Common myeloid progenitor, CD34-positive (primary cell): ENCODE data around the gene TTC12.

Source experiments
- CTCF ChIA-PET: fragments of 350-600 bp; sonication (Branson Sonifier 250); formaldehyde crosslinking; loops from one replicate; lab custom pipeline; 2021; ENCODE audit warnings: antibody characterized with exemption; lab: Charles Lee
- POLR2A ChIA-PET: fragments of 350-600 bp; sonication (Branson Sonifier 250); formaldehyde crosslinking; loops from one replicate; lab custom pipeline; 2021; ENCODE audit warnings: antibody characterized with exemption; lab: Charles Lee
- DNase-seq, 3 donors: peaks; one replicate each; pipeline versions ENCODE4 v3.0.0 to v3.0.0-alpha.2; 2013
- H3K27ac ChIP-seq, 2 experiments: 1 replicate in 1 of 2; 2 replicates in 1 of 2; pipeline ENCODE4 v1.7.0; 2013; ENCODE audit warnings: inconsistent platforms in 2 of 2, low read length in 2 of 2, mild to moderate bottlenecking in 2 of 2, low read depth in 1 of 2, moderate library complexity in 1 of 2; ENCODE audit not compliant: severe bottlenecking in 2 of 2, insufficient read depth in 1 of 2, poor library complexity in 1 of 2
- H3K27me3 ChIP-seq, 5 experiments: replicated peaks in 2 of 5; 1 replicate in 3 of 5; 2 replicates in 2 of 5; pipeline versions ENCODE4 v1.6.1 to v1.7.0; 2013; ENCODE audit warnings: low read length in 4 of 5, mild to moderate bottlenecking in 2 of 5, moderate library complexity in 2 of 5, inconsistent platforms in 1 of 5; ENCODE audit not compliant: insufficient read depth in 5 of 5, control insufficient read depth in 4 of 5
- H3K36me3 ChIP-seq, 4 experiments: 1 replicate in 2 of 4; 2 replicates in 2 of 4; pipeline versions ENCODE4 v1.6.1 to v1.7.0; 2013; ENCODE audit warnings: low read length in 3 of 4, control low read depth in 1 of 4, mild to moderate bottlenecking in 1 of 4; ENCODE audit not compliant: control insufficient read depth in 4 of 4, insufficient read depth in 4 of 4
- H3K4me1 ChIP-seq, 4 experiments: 1 replicate in 3 of 4; 2 replicates in 1 of 4; pipeline versions ENCODE4 v1.6.1 to v1.7.1; 2013; ENCODE audit warnings: low read length in 3 of 4, mild to moderate bottlenecking in 3 of 4, control low read depth in 1 of 4, inconsistent platforms in 1 of 4, moderate library complexity in 1 of 4; ENCODE audit not compliant: control insufficient read depth in 4 of 4, insufficient read depth in 4 of 4; ENCODE audit errors: control extremely low read depth in 1 of 4
- H3K4me3 ChIP-seq, 7 experiments: 1 replicate in 4 of 7; 2 replicates in 3 of 7; pipeline versions ENCODE4 v1.5.1 to v1.7.0; 2013; ENCODE audit warnings: mild to moderate bottlenecking in 7 of 7, low read length in 6 of 7, moderate library complexity in 6 of 7, inconsistent platforms in 2 of 7, low read depth in 2 of 7, control low read depth in 1 of 7; ENCODE audit not compliant: insufficient read depth in 4 of 7, control insufficient read depth in 1 of 7; ENCODE audit errors: extremely low read depth in 1 of 7
- H3K9me3 ChIP-seq, 5 experiments: 1 replicate in 4 of 5; 2 replicates in 1 of 5; pipeline versions ENCODE4 v1.6.1 to v1.7.1; 2013; ENCODE audit warnings: low read length in 4 of 5, mild to moderate bottlenecking in 2 of 5, inconsistent platforms in 1 of 5, low read depth in 1 of 5, moderate library complexity in 1 of 5; ENCODE audit not compliant: control insufficient read depth in 4 of 5, insufficient read depth in 2 of 5; ENCODE audit errors: control extremely low read depth in 1 of 5
- WGBS: methylation state at CpG from one replicate; pipeline ENCODE4 v1.1.5; 2013; ENCODE audit not compliant: insufficient coverage; 5-methylcytosine and 5-hydroxymethylcytosine counted together

TTC12 gene

DNA sequence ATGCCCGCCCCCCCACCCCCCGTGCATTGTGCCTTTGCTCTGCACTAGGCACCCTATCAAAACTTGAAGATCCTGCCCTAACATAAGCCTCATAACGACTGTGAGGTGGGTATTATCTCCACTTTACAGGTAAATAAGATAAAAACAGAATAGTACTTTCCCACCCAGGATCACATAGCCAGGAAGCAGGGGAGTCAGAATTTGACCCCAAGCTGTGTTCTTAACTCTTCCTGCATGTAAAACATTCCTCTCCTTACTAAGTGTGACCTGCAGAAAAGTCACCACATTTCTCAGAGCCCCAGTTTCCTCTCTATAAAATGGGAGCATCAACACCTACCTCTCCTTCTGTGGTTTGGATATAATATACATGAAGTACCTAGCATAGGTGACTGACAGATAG lies 55.0 kb downstream of the TTC12 start:
- CTCF ChIA-PET, result no interaction called here
- no peak for DNase-seq
- Histone ChIP-seq H3K4me1 (no peaks in the 10 kb centered on the region), H3K27ac (no peak overlapping the region), H3K9me3 (no peaks in the 10 kb centered on the region), H3K4me3 (no peak overlapping the region), H3K36me3 (peaks cover 0 to 3% (median 0%) of the 10 kb centered on the region in 4 experiments), H3K27me3 (peaks cover 0 to 18% (median 3%) of the 10 kb centered on the region in 5 experiments)
- POLR2A ChIA-PET, result no interaction called here
- no CpG with 5 or more reads among the region's 3 CpGs for WGBS

DNA sequence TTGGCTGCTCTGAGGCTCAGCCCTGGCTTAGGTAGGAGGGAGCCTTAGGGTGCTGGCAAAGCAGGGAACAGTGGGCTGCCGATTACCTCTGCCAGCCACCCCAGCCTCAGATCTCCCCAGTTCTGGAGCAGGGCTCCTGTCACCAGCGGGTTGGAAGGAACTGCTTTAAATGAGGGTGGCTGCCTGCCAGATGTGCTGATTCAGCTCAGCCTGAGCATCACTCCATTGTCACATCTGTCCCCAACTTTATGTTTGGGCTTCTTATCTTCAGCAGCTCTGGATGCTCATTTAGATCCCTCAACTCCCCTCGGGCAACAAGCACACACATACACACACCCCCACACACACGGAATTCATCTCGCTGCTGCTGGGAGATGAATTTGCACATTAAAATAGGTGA lies 56.3 kb downstream of the TTC12 start:
- DNase-seq, result no peak
- no peak overlapping the region for H3K27ac ChIP-seq
- H3K4me3 ChIP-seq, result no peak overlapping the region
- H3K9me3 ChIP-seq, result no peaks in the 10 kb centered on the region
- H3K36me3 ChIP-seq, result no peaks in the 10 kb centered on the region
- peaks cover 0 to 7% (median 2%) of the 10 kb centered on the region in 5 experiments for H3K27me3 ChIP-seq
- CTCF ChIA-PET, result no interaction called here
- POLR2A ChIA-PET, result no interaction called here
- 58% methylated on average over 2 of the region's 5 CpGs for WGBS
- peaks cover 0 to 2% (median under 1%) of the 10 kb centered on the region in 4 experiments for H3K4me1 ChIP-seq

DNA sequence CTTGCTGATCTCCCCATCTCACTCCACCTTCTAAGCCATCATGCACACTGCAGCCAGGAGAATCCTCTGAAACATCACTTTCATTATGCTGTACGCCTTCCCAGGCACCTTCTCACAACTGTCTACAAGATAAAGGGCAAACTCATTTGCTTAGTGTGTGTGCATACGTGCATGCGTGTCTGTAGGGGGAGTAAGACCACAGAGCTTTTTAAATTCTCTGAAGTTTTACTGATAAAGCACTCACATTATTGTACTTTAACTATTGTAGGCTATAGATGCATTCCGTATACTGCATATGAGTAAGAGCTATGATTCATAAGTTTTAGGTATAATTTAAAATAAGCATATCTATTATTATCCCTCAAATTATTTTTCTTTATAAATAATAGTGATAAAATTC lies 57.9 kb downstream of the TTC12 start:
- Histone ChIP-seq H3K27me3 (no peaks in the 10 kb centered on the region), H3K4me3 (no peak overlapping the region), H3K27ac (no peak overlapping the region), H3K36me3 (no peaks in the 10 kb centered on the region), H3K9me3 (no peaks in the 10 kb centered on the region), H3K4me1 (peaks cover 0 to 6% (median 3%) of the 10 kb centered on the region in 4 experiments)
- no CpG with 5 or more reads among the region's 4 CpGs for WGBS
- ChIA-PET CTCF (no interaction called here), POLR2A (no interaction called here)
- DNase-seq, result peak in 1 of 3 donors; percentile 29

DNA sequence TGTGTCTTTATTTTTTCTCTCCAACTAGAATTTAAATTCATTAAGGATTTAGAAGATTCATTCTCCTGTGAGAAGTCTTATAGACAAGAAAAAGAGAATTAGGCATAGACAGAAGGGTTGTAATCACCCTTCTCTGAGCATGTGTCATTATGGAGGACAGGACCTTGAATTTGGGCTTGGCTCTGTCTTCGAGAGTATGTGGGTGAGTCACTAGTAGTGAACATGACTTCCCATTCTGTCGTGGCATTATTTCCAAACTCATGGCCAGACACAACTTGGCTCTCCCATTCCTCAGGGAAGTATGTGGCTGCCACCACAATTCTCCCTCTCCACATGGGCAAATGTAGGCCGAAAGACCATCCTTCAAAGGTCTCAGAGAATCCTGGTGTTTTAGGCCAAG lies 58.9 kb downstream of the TTC12 start:
- POLR2A ChIA-PET, result no interaction called here

DNA sequence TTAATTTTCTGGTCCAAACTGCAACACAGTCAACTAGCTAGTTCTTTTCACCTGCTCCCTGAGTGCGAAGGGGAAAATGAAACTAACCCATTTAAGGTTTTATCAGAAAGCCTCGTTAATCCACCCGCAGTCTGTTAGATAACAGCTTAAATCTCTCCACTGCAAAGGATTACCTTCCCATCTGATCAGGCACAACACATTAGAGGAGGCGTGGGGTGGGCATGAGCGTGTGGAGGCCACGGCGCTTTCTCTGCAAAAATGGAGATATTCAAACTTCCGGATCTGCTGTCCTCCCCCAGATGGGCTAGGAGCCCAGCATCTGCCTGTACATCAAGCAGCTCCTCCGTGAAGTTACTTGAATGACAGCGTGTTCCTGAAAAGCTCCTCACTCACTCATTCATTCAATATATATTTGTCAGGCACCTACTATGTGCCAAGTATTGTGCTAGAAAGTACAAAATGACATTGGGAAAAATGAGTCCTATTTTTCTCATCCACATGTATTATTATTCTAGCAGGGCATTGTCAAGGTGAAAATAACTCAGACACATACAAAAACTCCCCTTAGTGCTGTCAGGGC lies 59.7 kb downstream of the TTC12 start:
- ChIA-PET POLR2A (no interaction called here), CTCF (no interaction called here)
- 96% methylated on average over 8 of the region's 10 CpGs for WGBS
- no peak overlapping the region for H3K27ac ChIP-seq
- DNase-seq, result no peak
- no peak overlapping the region for H3K4me3 ChIP-seq
- H3K27me3 ChIP-seq, result no peaks in the 10 kb centered on the region
- no peaks in the 10 kb centered on the region for H3K9me3 ChIP-seq
- H3K4me1 ChIP-seq, result peaks cover 0 to 6% (median 3%) of the 10 kb centered on the region in 4 experiments
- H3K36me3 ChIP-seq, result no peaks in the 10 kb centered on the region

More for the DNA sequence above, 58.9 kb downstream of the TTC12 start:
- peaks cover 0 to 6% (median 3%) of the 10 kb centered on the region in 4 experiments for H3K4me1 ChIP-seq
- H3K27ac ChIP-seq, result no peak overlapping the region
- H3K4me3 ChIP-seq, result no peak overlapping the region
- H3K9me3 ChIP-seq, result no peaks in the 10 kb centered on the region
- 100% methylated on average over 2 of the region's 3 CpGs for WGBS
- CTCF ChIA-PET, result no interaction called here
- H3K27me3 ChIP-seq, result no peaks in the 10 kb centered on the region
- no peaks in the 10 kb centered on the region for H3K36me3 ChIP-seq
- no peak for DNase-seq

DNA sequence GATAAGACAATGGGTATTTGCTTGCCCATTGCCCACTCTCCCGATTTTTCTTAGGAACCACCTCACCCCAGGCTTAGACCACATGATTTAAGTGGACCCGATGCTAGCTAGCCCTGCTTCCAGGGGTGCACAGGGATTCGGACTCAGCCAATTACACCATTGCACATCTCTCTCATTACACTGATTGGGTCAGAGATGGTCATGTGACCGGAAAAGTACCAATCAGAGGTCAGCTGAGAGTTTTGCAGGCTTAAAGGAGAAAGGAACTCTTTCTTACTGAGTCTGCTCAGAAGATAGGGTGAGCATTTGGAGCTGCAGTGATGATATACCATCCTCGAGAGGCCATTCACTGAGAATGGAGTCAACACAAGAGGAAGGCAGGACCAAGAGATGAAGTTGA lies 61.0 kb downstream of the TTC12 start:
- Histone ChIP-seq H3K27me3 (no peaks in the 10 kb centered on the region), H3K4me3 (no peak overlapping the region), H3K4me1 (peaks cover 0 to 6% (median 3%) of the 10 kb centered on the region in 4 experiments), H3K36me3 (no peaks in the 10 kb centered on the region), H3K27ac (no peak overlapping the region), H3K9me3 (no peaks in the 10 kb centered on the region)
- DNase-seq, result peak in 1 of 3 donors; percentile 15
- WGBS, result 100% methylated on average over 4 of the region's 5 CpGs
- ChIA-PET CTCF (interaction anchor here (1.1 kb wide), 1 partner anchor 1393 kb away, joined by 3 read pairs; no protein-coding TSS in a partner anchor), POLR2A (no interaction called here)

DNA sequence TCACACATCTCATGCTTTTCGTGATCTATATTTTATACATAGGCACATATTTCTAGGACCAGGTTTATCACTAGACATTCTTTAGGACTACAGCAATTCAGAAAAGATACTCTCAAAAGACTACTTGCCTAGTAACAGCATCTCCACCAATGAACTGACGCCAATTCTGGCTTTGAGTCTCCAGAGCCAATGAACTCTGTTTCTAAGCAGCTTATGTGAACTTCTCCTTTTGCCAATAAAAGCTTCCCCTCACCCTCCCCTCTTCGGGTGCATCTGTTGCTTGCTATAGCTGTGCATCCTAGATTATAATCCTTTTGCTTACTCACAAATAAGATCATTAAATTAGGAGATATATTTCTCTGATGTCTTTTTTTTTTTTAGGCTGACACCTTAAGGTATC lies 61.8 kb downstream of the TTC12 start:
- Histone ChIP-seq H3K27ac (no peak overlapping the region), H3K27me3 (no peaks in the 10 kb centered on the region), H3K4me1 (peaks cover 0 to 6% (median 3%) of the 10 kb centered on the region in 4 experiments), H3K9me3 (no peaks in the 10 kb centered on the region), H3K36me3 (no peaks in the 10 kb centered on the region), H3K4me3 (no peak overlapping the region)
- ChIA-PET POLR2A (no interaction called here), CTCF (no interaction called here)
- 0% methylated on average over 2 of the region's 3 CpGs for WGBS
- peak; percentile 76 to 97 (median 95) for DNase-seq
